ENCODE data around the gene CPEB4. TPM values are rescaled to one million over a fixed set of nuclear protein-coding genes. Genes with fewer than 3 reads are reported as not detected.

The CPEB4 gene
- total and polyA plus RNA-seq, 10 of the 15 experiments (the other 5 are each of a cell fraction or from before 2014, with no cell fraction given): 6.9 to 33.1 (median 20.4) TPM

DNA sequence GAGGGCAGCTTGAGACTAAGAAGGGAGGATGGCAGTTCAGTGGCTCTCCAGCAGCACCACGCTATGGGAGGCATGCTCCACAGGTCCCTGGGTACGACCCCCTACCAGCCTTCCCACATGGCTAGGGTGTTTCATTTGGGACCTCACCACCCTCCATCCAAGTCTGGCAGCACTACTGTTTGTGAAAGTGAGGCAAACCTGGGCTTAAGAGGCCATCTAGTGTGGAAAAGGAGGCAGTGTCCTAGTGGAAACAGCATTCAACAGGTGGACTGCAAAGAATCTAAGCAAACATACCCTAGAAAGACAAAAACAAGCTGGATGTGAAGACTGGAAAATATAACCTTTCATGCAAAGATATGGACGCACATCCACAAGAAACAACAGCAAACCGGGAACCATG, 96.1 kb downstream of the CPEB4 start (continued):
- TF ChIP-seq NKRF (conservative IDR thresholded peaks at IDR 0.05): no peak

DNA sequence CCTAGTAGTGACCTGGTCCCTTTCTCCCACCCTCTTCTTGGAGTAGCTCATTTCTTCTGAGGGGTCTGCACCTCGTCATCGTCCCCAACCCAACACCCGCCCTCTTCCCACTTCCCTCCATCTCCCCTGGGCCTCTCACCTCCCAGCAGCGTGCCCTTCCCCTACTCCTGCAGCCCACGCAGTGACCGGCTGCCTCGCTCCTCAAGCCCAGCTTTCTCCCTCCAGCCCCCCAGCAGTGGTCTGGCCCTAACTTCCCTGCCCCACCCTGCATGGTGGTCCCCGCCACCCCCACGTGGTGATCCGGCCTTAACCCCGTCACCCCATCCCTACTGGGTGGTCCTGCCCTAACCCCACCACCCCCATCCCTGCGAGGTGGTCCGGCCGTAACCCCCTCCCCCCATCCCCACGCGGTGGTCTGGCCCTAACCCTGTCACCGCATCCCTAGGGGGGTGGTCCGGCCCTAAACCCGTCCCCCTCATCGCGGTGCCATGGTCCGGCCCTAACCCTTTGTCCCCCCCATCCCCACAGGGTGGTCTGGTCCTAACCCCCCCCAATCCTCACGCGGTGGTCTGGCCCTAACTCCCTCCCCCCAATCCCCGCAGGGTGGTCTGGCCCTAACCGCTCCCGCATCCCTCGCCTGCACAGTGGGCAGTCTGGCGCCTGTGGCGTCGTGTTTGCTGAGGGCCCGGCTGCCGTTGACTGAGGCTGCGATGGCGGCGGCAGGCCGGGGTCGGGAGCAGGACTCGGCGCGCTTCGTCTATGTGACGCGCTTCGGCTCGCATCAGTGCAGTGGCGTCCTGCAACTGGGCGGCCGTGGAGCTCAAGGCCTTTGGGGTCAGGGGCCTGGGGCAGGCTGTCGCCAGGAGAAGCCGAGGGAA, 100.6 kb downstream of the CPEB4 start, which contains the start of gene C5orf47:
C5orf47 (plus strand) TSS at position 617 of the 878 bp plus-strand sequence; CDS start at position 711, 94 bp downstream.
- ATAC-seq (no peak), DNase-seq (ENCODE audit: low read depth, low spot score) (no peak), FAIRE-seq (no peak)
- intact Hi-C loops (cut with micrococcal nuclease; ENCODE audit: unreplicated experiment): no loop called here
- RAD21 ChIA-PET (ENCODE audit: unreplicated experiment): no interaction called here
- WGBS (ENCODE audit: insufficient coverage, insufficient replicate concordance, low lambda C conversion rate, missing lambda C conversion rate): 88% methylated on average over 26 of the region's 51 CpGs
- Histone ChIP-seq H3K4me1 (ENCODE audit: control insufficient read depth, insufficient read depth, low read length) (no peaks in the 10 kb centered on the region), H3K9me3 (replicated peaks; ENCODE audit: control insufficient read depth, insufficient read depth, low read length) (no peaks in the 10 kb centered on the region), H3K9ac (ENCODE audit: control insufficient read depth, insufficient read depth, low read length) (no peak within 1 kb of the TSS), H3K36me3 (ENCODE audit: control insufficient read depth in 2 of 2, insufficient read depth in 2 of 2, low read length in 1 of 2) (no peaks in the 10 kb centered on the region), H3K27me3 (replicated peaks in 1 of 2; ENCODE audit: control insufficient read depth in 2 of 2, insufficient read depth in 2 of 2, low read length in 1 of 2) (no peaks in the 10 kb centered on the region; a peak in 1 of 4 replicates), H3K79me2 (ENCODE audit: control insufficient read depth, insufficient read depth, low read length) (no peaks in the 10 kb centered on the region), H3K27ac (ENCODE audit: control insufficient read depth, insufficient read depth) (no peak within 1 kb of the TSS), H3K4me2 (ENCODE audit: control insufficient read depth, insufficient read depth) (no peak within 1 kb of the TSS), H4K20me1 (ENCODE audit: control insufficient read depth, insufficient read depth) (no peaks in the 10 kb centered on the region), H3K4me3 (no peak within 1 kb of the TSS), H2AFZ (ENCODE audit: control insufficient read depth, low read depth, low read length) (no peak within 1 kb of the TSS)
- POLR2A ChIA-PET: no interaction called here
- in situ Hi-C loops (cut with MboI): no loop called here
- SMC1A ChIA-PET (ENCODE audit: uncharacterized antibody, unreplicated experiment): no interaction called here
- CTCF ChIA-PET: no interaction called here
- TF ChIP-seq ZBED1 (IDR thresholded peaks at IDR 0.05; ENCODE audit: borderline replicate concordance) (no peak), REST (IDR thresholded peaks at IDR 0.05; ENCODE audit: low read depth, low read length) (no peak), RBBP5 (conservative IDR thresholded peaks at IDR 0.05) (no peak)
- BruUV-seq (replicated peaks): no TSS peak
